Measurements from ENCODE around the gene KRTAP12-3.

KRTAP12-3 gene

GRCh38 chr21:44701023-44701400, 43.3 kb downstream of the KRTAP12-3 start:
- no peak overlapping the region for H3K4me3 ChIP-seq (replicated peaks; ENCODE audit: low read depth, low read length)
- no peak for DNase-seq (ENCODE audit: extremely low read depth, low read depth)
- TF ChIP-seq CTCF (IDR thresholded peaks at IDR 0.05; ENCODE audit: low read depth, low read length, missing control alignments), result no peak

GRCh38 chr21:44701541-44701940, 43.8 kb downstream of the KRTAP12-3 start:
- no peak overlapping the region for H3K4me3 ChIP-seq (replicated peaks; ENCODE audit: low read depth, low read length)
- no peak for DNase-seq (ENCODE audit: extremely low read depth, low read depth)
- no peak for TF ChIP-seq CTCF (IDR thresholded peaks at IDR 0.05; ENCODE audit: low read depth, low read length, missing control alignments)

DNA sequence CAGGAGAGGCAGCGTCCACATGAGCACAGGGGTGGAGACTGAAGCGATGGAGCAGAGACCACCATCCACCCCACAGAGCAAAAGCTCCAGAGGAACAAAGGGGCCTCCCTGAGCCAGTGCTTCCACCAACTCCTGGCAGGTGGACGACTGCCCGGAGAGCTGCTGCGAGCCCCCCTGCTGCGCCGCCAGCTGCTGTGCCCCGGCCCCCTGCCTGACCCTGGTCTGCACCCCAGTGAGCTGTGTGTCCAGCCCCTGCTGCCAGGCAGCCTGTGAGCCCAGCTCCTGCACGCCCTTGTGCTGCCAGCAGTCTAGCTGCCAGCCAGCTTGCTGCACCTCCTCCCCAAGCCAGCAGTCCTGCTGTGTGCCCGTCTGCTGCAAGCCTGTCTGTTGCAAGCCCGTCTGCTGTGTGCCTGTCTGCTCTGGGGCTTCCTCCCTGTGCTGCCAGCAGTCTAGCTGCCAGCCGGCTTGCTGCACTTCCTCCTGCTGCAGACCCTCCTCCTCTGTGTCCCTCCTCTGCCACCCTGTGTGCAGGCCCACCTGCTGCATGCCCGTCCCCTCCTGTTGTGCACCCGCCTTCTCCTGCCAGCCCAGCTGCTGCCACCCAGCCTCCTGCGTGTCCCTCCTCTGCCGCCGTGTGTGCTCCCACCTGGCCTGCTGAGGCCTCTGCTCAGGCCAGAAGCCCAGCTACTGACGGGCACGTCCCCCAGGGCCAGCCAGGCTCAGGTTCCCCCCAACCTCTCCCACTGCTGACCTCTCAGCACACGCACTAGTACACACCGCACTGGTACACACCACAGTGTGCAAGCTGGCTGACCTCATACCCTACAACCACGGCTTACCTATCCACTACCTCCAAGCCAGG, 44.6 kb downstream of the KRTAP12-3 start:
- DNase-seq (ENCODE audit: extremely low read depth, low read depth), result no peak
- no peak for TF ChIP-seq CTCF (IDR thresholded peaks at IDR 0.05; ENCODE audit: low read depth, low read length, missing control alignments)
- H3K4me3 ChIP-seq (replicated peaks; ENCODE audit: low read depth, low read length), result no peak overlapping the region

GRCh38 chr21:44702973-44703730, 45.4 kb downstream of the KRTAP12-3 start:
- no peak for TF ChIP-seq CTCF (IDR thresholded peaks at IDR 0.05; ENCODE audit: low read depth, low read length, missing control alignments)
- no peak for DNase-seq (ENCODE audit: extremely low read depth, low read depth)
- H3K4me3 ChIP-seq (replicated peaks; ENCODE audit: low read depth, low read length), result no peak overlapping the region

DNA sequence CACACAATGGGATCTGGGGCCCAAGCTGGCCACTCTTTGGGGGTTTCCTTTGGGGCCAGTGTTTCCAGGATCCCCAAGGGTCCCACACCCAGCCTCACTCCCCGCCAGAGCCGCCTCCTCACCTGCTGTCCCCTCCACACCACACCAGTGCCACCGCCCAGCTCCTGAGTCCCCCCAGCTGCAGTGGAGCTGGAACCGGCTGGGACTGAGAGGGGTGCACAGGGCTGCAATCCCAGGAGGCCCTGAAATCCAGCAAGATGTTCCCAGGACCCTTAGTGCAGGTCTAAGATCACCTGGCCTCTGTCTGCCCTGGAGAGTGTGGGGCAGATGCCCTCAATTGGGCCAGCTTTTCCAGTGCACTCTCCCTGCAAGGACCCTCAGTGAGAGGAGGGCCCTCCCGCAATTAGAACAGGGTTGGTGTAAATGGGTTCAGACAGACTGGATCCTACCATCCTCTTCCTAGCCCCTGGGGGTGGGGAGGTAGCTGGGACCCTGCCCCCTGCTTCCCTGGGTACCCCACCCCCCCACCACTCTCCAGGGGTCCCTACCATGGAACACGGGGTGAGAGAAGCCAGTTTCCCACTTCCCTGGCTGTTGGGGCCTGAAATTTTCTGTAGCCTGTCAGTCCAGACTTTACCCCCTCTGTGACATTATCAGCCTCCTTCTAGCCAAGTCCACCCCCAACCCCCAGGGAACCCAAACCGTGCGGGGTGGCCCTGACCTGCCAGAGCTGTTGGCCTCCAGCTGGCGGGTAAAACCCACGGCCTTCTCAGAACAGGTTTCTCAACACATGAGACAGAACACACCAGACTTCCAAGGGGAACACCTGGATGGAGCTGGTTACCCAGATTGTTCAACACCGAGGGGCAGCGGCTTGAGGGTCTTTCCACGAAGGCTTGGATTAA, 46.3 kb downstream of the KRTAP12-3 start:
- H3K4me3 ChIP-seq (replicated peaks; ENCODE audit: low read depth, low read length), result no peak overlapping the region
- no peak for DNase-seq (ENCODE audit: extremely low read depth, low read depth)
- TF ChIP-seq CTCF (IDR thresholded peaks at IDR 0.05; ENCODE audit: low read depth, low read length, missing control alignments), result no peak

GRCh38 chr21:44704636-44705001, 46.9 kb downstream of the KRTAP12-3 start:
- H3K4me3 ChIP-seq (replicated peaks; ENCODE audit: low read depth, low read length), result no peak overlapping the region
- no peak for DNase-seq (ENCODE audit: extremely low read depth, low read depth)
- no peak for TF ChIP-seq CTCF (IDR thresholded peaks at IDR 0.05; ENCODE audit: low read depth, low read length, missing control alignments)

All from HFF-Myc (cell line).